GM10847 (cell line): ENCODE measurements around the gene ITPR1.

ENCODE experiments used
- POLR2A ChIP-seq: IDR thresholded peaks from 2 replicates; pipeline ENCODE4 v1.6.1; 2011; ENCODE audit not compliant: insufficient read length; ENCODE audit errors: extremely low read depth

Gene ITPR1

DNA sequence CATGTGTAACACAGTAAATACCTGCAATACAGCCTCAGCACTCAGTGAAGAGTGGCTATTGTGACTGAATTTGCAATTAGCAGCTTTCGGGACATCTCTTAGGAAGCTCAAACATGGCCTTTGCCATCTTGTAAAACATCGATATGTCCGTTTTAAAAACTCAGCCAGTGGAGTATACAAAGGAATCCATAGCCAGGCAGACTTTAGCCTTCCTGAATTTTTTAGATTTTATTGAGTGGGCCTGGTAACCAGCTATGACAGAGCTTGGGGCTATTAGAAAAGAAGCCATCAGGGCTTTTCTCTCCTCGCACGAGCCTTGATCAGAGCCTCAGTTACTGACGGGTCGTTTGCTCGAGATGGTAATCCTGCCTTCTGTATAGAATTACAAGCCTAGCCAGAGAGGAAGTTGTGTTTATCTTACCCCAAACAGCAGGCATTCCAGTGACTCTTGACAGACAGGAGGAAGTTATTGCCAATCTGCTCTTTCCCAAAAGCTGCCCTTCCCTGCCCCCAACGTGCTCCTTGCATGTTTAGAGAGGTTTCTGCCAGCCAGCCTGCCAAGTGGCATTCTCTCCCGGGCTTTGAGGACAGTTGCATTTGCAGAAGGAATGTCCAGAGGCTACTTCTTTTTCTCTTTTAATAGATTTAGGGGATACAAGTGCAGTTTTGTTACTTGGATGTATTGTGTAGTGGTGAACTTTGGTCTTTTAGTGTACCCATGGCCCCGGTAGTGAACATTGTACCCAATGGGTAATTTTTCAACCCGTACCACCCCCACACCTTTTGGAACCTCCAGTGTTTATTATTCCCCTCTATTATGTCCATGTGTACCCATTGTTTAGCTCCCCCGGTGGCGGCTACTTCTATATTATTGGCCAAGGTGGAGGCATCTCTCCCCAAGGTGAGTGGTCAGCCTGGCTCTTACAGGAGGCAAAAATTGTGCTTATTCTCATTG, 40.6 kb downstream of the ITPR1 start:
- no peak for TF ChIP-seq POLR2A

DNA sequence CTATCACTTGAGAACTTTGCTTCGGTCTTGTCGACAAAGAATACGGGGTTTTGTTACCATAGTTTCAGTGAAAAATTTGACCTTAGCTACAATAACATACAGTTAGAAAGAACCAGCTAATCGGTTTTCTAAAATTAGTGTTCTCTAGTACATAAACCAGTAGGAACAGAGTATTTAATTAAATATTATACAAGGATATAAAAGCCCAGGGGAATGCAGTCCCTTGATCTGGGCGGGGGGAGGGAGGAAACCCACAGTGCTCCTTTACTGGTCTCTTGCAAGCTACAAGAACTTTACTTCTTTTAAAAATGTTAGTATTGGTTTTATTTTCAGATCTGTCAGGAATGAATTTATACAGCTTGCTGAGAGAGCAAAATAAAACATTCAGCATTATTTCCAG, 41.8 kb downstream of the ITPR1 start:
- no peak for TF ChIP-seq POLR2A

DNA sequence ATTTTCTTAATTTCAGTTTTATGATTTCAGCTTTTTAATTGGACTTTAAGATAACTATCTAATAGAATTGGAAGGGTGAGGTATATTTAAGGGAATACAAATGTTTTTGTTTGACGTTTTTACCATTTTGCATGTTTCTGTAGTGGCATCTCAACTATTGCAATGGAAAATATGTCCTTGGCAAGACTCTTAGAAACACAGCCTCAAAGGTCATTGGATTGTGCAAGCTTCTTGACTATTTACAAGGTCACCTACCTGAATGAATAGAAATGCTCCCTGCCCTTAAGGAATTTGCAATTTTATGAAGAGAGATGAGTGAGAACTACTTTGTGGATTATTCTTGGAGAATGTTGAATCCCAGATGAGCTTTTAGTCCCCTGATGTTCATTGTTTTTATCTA, 43.1 kb downstream of the ITPR1 start:
- TF ChIP-seq POLR2A: no peak

GRCh38 chr3:4540267-4540666, 47.1 kb downstream of the ITPR1 start:
- no peak for TF ChIP-seq POLR2A

GRCh38 chr3:4543110-4543509, 50.0 kb downstream of the ITPR1 start:
- TF ChIP-seq POLR2A: no peak

GRCh38 chr3:4546346-4547178, 53.4 kb downstream of the ITPR1 start:
- TF ChIP-seq POLR2A: no peak

GRCh38 chr3:4547799-4548198, 54.7 kb downstream of the ITPR1 start:
- no peak for TF ChIP-seq POLR2A

DNA sequence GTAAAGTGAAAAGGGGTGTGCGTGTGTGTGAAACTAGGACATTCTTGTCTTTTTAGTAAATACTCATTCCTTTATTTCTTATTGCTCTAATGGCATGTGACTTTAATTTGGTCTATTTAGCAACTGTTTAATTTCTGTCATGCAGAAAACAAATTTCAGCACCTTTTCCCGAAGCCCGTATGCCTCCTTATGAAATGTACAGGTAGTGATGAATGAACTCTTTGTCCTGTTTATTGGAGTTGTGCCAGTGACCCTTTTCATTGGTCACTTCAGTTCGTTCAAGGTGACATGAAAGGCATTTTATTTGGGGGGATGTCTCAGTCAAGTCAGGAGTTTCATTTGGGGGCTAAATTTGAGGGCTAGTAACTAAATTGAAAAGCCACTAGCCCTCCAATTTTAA, 55.2 kb downstream of the ITPR1 start:
- TF ChIP-seq POLR2A: no peak

DNA sequence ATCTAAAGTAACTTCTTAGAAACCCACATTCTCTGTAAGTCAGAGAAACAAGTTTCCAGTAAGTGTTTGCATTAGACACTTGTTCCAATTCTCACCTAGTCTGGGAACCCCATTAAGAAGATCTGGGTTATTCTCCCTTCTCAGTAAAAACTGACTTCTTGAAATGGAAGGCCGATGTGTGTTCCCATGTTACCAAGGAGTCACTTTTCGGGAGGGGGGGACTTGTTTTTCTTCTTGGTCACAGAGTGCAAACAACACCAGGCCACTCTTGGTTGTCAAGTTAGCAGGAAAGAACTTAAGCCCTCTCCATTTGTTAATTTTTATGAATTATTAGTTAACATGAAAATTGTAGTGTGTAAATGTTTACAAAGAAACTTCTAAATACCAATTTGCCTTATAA, 55.6 kb downstream of the ITPR1 start:
- no peak for TF ChIP-seq POLR2A

- TF ChIP-seq POLR2A: no peak
Observed at GRCh38 chr3:4549896-4550295, 56.7 kb downstream of the ITPR1 start.

DNA sequence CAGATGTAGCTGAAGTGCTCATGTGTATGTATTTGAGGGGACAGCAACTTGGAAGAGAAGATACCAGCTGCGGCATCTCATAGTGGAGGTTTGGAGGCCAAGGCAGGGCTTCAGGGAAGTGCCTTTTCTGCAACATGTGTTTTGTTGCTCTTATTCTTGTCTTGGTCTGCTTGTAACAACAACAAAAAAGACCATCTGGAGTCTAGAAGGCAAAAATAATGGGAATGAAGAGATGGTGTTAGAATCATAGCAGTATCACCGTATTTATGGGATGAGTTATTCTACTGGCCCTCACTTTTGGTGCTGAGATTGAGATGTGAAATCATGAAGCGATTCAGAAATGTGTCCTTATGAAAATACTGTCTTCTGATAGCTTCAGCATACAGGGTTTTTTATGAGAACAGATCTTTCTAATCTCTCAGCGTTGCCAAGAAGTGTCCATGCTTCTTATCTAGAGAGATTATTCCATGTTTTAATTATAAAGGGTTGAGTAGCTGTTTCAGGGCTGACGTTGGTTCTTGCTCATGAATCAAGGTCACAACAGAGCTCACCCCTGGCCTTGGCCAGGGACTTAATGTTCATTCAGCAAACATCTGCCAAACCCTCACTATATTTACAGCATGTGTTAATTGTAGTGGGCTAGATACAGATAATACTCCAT, 58.0 kb downstream of the ITPR1 start:
- no peak for TF ChIP-seq POLR2A

DNA sequence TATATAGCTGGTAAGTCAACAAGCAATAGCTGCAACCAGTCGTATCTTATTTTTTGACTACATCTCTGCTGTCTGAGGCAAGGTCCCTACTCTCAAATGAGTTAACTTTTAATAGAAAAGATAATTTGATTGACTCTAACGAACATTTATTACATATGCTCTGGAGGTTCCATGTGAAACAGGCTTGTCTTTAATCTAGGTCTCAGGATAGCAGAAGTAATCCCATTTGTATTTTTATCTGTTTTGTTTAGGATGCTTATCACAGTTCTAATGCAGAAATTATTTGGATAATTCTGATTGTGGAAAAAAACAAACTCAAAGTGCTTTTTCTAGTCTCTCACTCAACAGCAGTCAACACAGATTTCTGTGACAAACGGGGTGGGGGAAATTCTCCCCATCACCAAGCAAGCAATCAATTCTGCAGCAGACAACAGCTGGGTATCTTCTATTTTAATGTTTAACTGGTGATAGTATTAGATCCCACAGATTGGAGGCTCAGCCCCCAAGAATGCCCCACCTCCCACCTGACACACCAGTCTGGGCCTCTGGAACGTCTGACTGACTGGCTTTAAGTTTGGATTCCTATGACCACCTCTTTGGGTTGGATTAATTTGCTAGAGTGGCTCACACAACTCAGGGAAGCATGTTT, 58.8 kb downstream of the ITPR1 start:
- no peak for TF ChIP-seq POLR2A

DNA sequence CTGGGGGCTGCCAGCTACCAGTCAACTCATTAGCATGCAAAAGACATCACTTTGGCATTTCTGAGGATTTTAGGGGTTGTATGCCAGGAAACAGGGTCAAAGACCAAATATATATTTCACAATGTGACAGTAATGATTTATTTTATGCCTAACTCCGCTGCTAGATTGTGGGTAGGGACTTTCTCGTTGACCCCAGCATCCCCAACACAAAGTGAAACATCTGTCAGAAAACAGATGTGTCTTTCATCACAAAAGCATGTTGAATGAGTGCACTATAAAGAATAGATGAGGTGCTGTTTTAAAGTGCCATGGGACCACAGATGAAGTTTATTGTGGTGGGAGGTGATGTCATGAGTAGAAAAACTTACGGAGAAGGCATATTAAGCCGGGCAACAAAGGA, 59.7 kb downstream of the ITPR1 start:
- TF ChIP-seq POLR2A: no peak

GRCh38 chr3:4561661-4562060, 68.5 kb downstream of the ITPR1 start:
- TF ChIP-seq POLR2A: no peak

DNA sequence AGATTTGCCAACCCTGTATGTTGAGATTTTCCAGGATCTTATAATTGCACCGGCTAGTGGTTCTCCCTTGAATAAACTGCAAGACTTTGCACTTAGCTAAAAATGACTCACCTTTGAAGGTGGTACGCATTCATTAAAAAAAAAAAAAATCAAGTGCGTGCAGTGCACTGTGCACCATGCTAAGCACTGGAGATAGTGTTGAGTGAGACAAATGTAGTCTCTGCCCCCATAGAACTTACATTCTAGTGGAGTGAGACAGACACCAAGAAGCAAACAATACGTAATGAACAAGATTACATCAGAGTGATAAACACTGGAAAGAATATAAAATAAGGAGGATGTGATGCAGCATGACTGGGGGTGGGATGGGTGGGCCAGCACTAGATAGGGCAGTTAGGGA, 69.4 kb downstream of the ITPR1 start:
- TF ChIP-seq POLR2A: no peak
